Stimulated activated naive CD8-positive, alpha-beta T cell treated with anti-CD3 and anti-CD28 coated beads, Interleukin-15, Interleukin-2, amounts not matched to agents 100 ng/mL and 50 ng/mL, for 24 hours (primary cell): ENCODE results near the gene MTIF3.
A peak's percentile ranks its signal among the peaks of the same experiment; 100 is the strongest.

ENCODE experiments used
- H3K27ac Mint-ChIP-seq: one replicate; pipeline ENCODE4 v1.8.0; 2021; ENCODE audit warnings: mild to moderate bottlenecking, mixed read lengths
- H3K27me3 Mint-ChIP-seq: one replicate; pipeline ENCODE4 v1.8.0; 2021; ENCODE audit warnings: mixed read lengths
- H3K36me3 Mint-ChIP-seq: one replicate; pipeline ENCODE4 v1.8.0; 2021; ENCODE audit warnings: low read depth, mixed read lengths
- H3K4me1 Mint-ChIP-seq: one replicate; pipeline ENCODE4 v1.8.0; 2021; ENCODE audit warnings: low read depth, mixed read lengths
- H3K4me3 Mint-ChIP-seq: one replicate; pipeline ENCODE4 v1.8.0; 2021; ENCODE audit warnings: mild to moderate bottlenecking, mixed read lengths
- H3K9me3 Mint-ChIP-seq: one replicate; pipeline ENCODE4 v1.8.0; 2021; ENCODE audit warnings: mixed read lengths

MTIF3 gene

GRCh38 chr13:27437126-27437525, 13.2 kb downstream of the MTIF3 start:
- H3K4me1 Mint-ChIP-seq: peaks cover 31% of the 10 kb centered on the region
- H3K27ac Mint-ChIP-seq: no peak overlapping the region
- no peak overlapping the region for H3K4me3 Mint-ChIP-seq
- H3K36me3 Mint-ChIP-seq: peaks cover 64% of the 10 kb centered on the region
- no peaks in the 10 kb centered on the region for H3K9me3 Mint-ChIP-seq
- no peaks in the 10 kb centered on the region for H3K27me3 Mint-ChIP-seq

GRCh38 chr13:27432611-27433210, 17.7 kb downstream of the MTIF3 start:
- Mint-ChIP-seq H3K4me3 (no peak overlapping the region), H3K9me3 (no peaks in the 10 kb centered on the region), H3K36me3 (peaks cover 88% of the 10 kb centered on the region), H3K27ac (peak overlapping the region; percentile 72), H3K4me1 (peaks cover 40% of the 10 kb centered on the region), H3K27me3 (no peaks in the 10 kb centered on the region)

GRCh38 chr13:27432180-27432579, 18.2 kb downstream of the MTIF3 start:
- Mint-ChIP-seq H3K27ac (peak overlapping the region; percentile 72), H3K4me1 (peaks cover 44% of the 10 kb centered on the region), H3K36me3 (peaks cover 88% of the 10 kb centered on the region), H3K9me3 (no peaks in the 10 kb centered on the region), H3K4me3 (no peak overlapping the region), H3K27me3 (no peaks in the 10 kb centered on the region)

- H3K36me3 Mint-ChIP-seq: peaks cover 77% of the 10 kb centered on the region
- H3K27me3 Mint-ChIP-seq: no peaks in the 10 kb centered on the region
- peak overlapping the region; percentile 92 for H3K4me3 Mint-ChIP-seq
- peak overlapping the region; percentile 75 for H3K27ac Mint-ChIP-seq
- peaks cover 69% of the 10 kb centered on the region for H3K4me1 Mint-ChIP-seq
- H3K9me3 Mint-ChIP-seq: no peaks in the 10 kb centered on the region
Measured at GRCh38 chr13:27428160-27428559, 22.2 kb downstream of the MTIF3 start.

- Mint-ChIP-seq H3K9me3 (no peaks in the 10 kb centered on the region), H3K4me3 (peak overlapping the region; percentile 92), H3K4me1 (peaks cover 71% of the 10 kb centered on the region), H3K36me3 (peaks cover 72% of the 10 kb centered on the region), H3K27ac (peak overlapping the region; percentile 96), H3K27me3 (no peaks in the 10 kb centered on the region)
Measured at GRCh38 chr13:27427641-27428040, 22.7 kb downstream of the MTIF3 start.

GRCh38 chr13:27425918-27426630, 24.3 kb downstream of the MTIF3 start:
- Mint-ChIP-seq H3K4me3 (peak overlapping the region; percentile 92), H3K9me3 (no peaks in the 10 kb centered on the region), H3K36me3 (peaks cover 56% of the 10 kb centered on the region), H3K27ac (peak overlapping the region; percentile 96), H3K27me3 (no peaks in the 10 kb centered on the region), H3K4me1 (peaks cover 59% of the 10 kb centered on the region)

GRCh38 chr13:27425158-27425917, 25.0 kb downstream of the MTIF3 start:
- Mint-ChIP-seq H3K27me3 (no peaks in the 10 kb centered on the region), H3K4me3 (peak overlapping the region; percentile 92), H3K4me1 (peaks cover 51% of the 10 kb centered on the region), H3K36me3 (peaks cover 49% of the 10 kb centered on the region), H3K9me3 (no peaks in the 10 kb centered on the region), H3K27ac (peak overlapping the region; percentile 96)

- peaks cover 40% of the 10 kb centered on the region for H3K36me3 Mint-ChIP-seq
- H3K27me3 Mint-ChIP-seq: no peaks in the 10 kb centered on the region
- H3K9me3 Mint-ChIP-seq: no peaks in the 10 kb centered on the region
- H3K27ac Mint-ChIP-seq: peak within 1 kb of the TSS; percentile 96
- H3K4me3 Mint-ChIP-seq: peak within 1 kb of the TSS; percentile 92
- H3K4me1 Mint-ChIP-seq: peaks cover 50% of the 10 kb centered on the region
Measured at GRCh38 chr13:27424246-27425157, 25.9 kb downstream of the MTIF3 start, which contains the start of gene GTF3A. GTF3A (plus strand) TSS chr13:27424619.

- H3K4me1 Mint-ChIP-seq: peaks cover 40% of the 10 kb centered on the region
- H3K36me3 Mint-ChIP-seq: peaks cover 32% of the 10 kb centered on the region
- H3K27me3 Mint-ChIP-seq: no peaks in the 10 kb centered on the region
- H3K9me3 Mint-ChIP-seq: no peaks in the 10 kb centered on the region
- peak overlapping the region; percentile 83 for H3K4me3 Mint-ChIP-seq
- peak overlapping the region; percentile 92 for H3K27ac Mint-ChIP-seq
Measured at GRCh38 chr13:27423333-27423732, 27.0 kb downstream of the MTIF3 start.

GRCh38 chr13:27421101-27421871, 29.1 kb downstream of the MTIF3 start:
- H3K36me3 Mint-ChIP-seq: peaks cover 12% of the 10 kb centered on the region
- no peak overlapping the region for H3K4me3 Mint-ChIP-seq
- no peaks in the 10 kb centered on the region for H3K9me3 Mint-ChIP-seq
- H3K27me3 Mint-ChIP-seq: no peaks in the 10 kb centered on the region
- H3K4me1 Mint-ChIP-seq: peaks cover 20% of the 10 kb centered on the region
- no peak overlapping the region for H3K27ac Mint-ChIP-seq

GRCh38 chr13:27419328-27419727, 31.0 kb downstream of the MTIF3 start:
- H3K9me3 Mint-ChIP-seq: no peaks in the 10 kb centered on the region
- no peak overlapping the region for H3K4me3 Mint-ChIP-seq
- no peak overlapping the region for H3K27ac Mint-ChIP-seq
- peaks cover 9% of the 10 kb centered on the region for H3K4me1 Mint-ChIP-seq
- H3K27me3 Mint-ChIP-seq: no peaks in the 10 kb centered on the region
- H3K36me3 Mint-ChIP-seq: no peaks in the 10 kb centered on the region

- Mint-ChIP-seq H3K4me3 (no peak overlapping the region), H3K36me3 (no peaks in the 10 kb centered on the region), H3K27me3 (peaks cover 2% of the 10 kb centered on the region), H3K27ac (no peak overlapping the region), H3K9me3 (no peaks in the 10 kb centered on the region), H3K4me1 (no peaks in the 10 kb centered on the region)
Measured at GRCh38 chr13:27415116-27415515, 35.2 kb downstream of the MTIF3 start.

- Mint-ChIP-seq H3K36me3 (no peaks in the 10 kb centered on the region), H3K4me1 (peaks cover 3% of the 10 kb centered on the region), H3K27me3 (peaks cover 11% of the 10 kb centered on the region), H3K27ac (no peak overlapping the region), H3K4me3 (no peak overlapping the region), H3K9me3 (no peaks in the 10 kb centered on the region)
Measured at GRCh38 chr13:27411341-27411740, 39.0 kb downstream of the MTIF3 start.

- H3K4me3 Mint-ChIP-seq: no peak overlapping the region
- H3K36me3 Mint-ChIP-seq: no peaks in the 10 kb centered on the region
- H3K4me1 Mint-ChIP-seq: peaks cover 7% of the 10 kb centered on the region
- no peaks in the 10 kb centered on the region for H3K9me3 Mint-ChIP-seq
- H3K27me3 Mint-ChIP-seq: peaks cover 11% of the 10 kb centered on the region
- H3K27ac Mint-ChIP-seq: no peak overlapping the region
Measured at GRCh38 chr13:27409013-27409412, 41.4 kb downstream of the MTIF3 start.
